ENCODE results near the gene FAM118A. TPM values are rescaled to one million over a fixed set of nuclear protein-coding genes. Genes with fewer than 3 reads are reported as not detected.

Gene FAM118A
- total and polyA plus RNA-seq, 2 of the 8 experiments (the other 6 are each of a cell fraction or from before 2014, with no cell fraction given) = 8.5 to 18.6 TPM

DNA sequence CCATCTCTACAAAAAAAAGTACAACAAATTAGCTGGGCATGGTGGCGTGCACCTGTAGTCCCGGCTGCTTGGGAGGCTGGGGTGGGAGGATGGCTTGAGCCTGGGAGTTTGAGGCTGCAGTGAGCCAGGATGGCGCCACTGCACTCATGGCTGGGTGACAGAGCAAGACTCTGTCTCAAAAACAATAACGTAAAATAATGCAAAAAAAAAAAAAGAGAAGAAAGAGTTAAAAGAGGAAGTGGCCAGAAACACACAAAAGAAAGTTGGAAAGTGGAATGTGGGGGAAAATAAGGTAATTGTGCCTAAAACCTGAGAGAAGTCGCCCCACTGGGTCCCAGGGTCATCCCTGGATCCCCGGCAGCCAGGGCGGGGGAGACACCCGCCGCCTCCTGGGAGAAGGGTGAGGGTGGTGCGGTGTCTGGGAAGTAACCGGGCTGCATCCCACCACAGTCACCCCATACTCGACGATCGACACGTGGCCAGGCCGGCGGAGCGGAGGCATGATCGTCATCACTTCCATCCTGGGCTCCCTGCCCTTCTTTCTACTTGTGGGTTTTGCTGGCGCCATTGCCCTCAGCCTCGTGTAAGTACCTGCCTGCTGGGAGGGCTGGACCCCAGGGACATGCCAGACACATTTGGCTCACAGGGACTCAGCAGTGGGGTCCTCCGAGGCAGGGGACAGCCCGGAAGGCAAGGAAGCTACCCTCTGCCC is 16.8 kb upstream of the FAM118A start:
- H2BK120ac ChIP-seq (replicated peaks; ENCODE audit: low read depth, low read length) = no peak overlapping the region
- H3K36me3 ChIP-seq (ENCODE audit: control insufficient read depth in 2 of 4, insufficient read depth in 4 of 4, low read length in 3 of 4) = no peaks in the 10 kb centered on the region; a peak in 1 of 8 replicates
- POLR2A ChIA-PET (ENCODE audit: partially characterized antibody) = interaction anchor here (0.6 to 1.9 kb wide), 2 partner anchors 16 to 187 kb away, joined by 3 to 4 read pairs; no protein-coding TSS in a partner anchor
- H3K4me2 ChIP-seq (ENCODE audit: insufficient read depth in 1 of 2, low read depth in 2 of 2, low read length in 2 of 2) = no peak overlapping the region
- H4K8ac ChIP-seq (ENCODE audit: extremely low read depth, insufficient read depth, low read length) = no peak overlapping the region; the same call in 1 of the 2 replicates
- peaks cover 5% of the 10 kb centered on the region; the same call in 1 of the 2 replicates for H3K79me1 ChIP-seq (ENCODE audit: low read depth, low read length)
- H3K27ac ChIP-seq (ENCODE audit: low read depth, low read length) = no peak overlapping the region
- no peak overlapping the region for H4K91ac ChIP-seq (replicated peaks; ENCODE audit: insufficient read length, low read length)
- H3K9ac ChIP-seq (replicated peaks in 1 of 4; ENCODE audit: extremely low read depth in 1 of 4, low read depth in 3 of 4, low read length in 3 of 4) = no peak overlapping the region
- peaks cover 0 to 11% of the 10 kb centered on the region in 2 experiments for H4K20me1 ChIP-seq (replicated peaks in 1 of 2; ENCODE audit: control insufficient read depth in 1 of 2, insufficient read depth in 2 of 2, low read length in 2 of 2)
- no peak overlapping the region for H2BK20ac ChIP-seq (ENCODE audit: low read length)
- H3K4me3 ChIP-seq (ENCODE audit: extremely low read depth in 1 of 4, insufficient read depth in 2 of 4, low read depth in 3 of 4, low read length in 4 of 4) = no peak overlapping the region
- no peak overlapping the region for H3K23ac ChIP-seq (ENCODE audit: insufficient read length)
- no peak overlapping the region for H4K5ac ChIP-seq (ENCODE audit: insufficient read length, low read depth, low read length)
- no peak overlapping the region for H2BK15ac ChIP-seq (ENCODE audit: low read length)
- no peak overlapping the region for H3K56ac ChIP-seq (replicated peaks; ENCODE audit: insufficient read length, low read depth, low read length)
- H3K27me3 ChIP-seq (replicated peaks in 1 of 4; ENCODE audit: control insufficient read depth in 3 of 4, extremely low read depth in 1 of 4, insufficient read depth in 3 of 4, low read length in 3 of 4) = no peaks in the 10 kb centered on the region; a peak in 3 of 7 replicates
- H2BK12ac ChIP-seq (ENCODE audit: low read depth, low read length) = peak overlapping the region; percentile 12; the same call in 1 of the 2 replicates
- peaks cover 12% of the 10 kb centered on the region; the same call in 1 of the 2 replicates for H3K23me2 ChIP-seq (ENCODE audit: low read depth, low read length)
- no peak overlapping the region for H3K18ac ChIP-seq (ENCODE audit: extremely low read depth, low read length)
- H3K9me3 ChIP-seq (ENCODE audit: insufficient read depth in 2 of 2, low read depth in 1 of 2, low read length in 1 of 2) = no peaks in the 10 kb centered on the region
- no peak for FAIRE-seq
- H3K4me1 ChIP-seq (replicated peaks in 1 of 4; ENCODE audit: control insufficient read depth in 3 of 4, insufficient read depth in 4 of 4, low read length in 3 of 4) = peaks cover 0 to 9% (median 4%) of the 10 kb centered on the region in 4 experiments; a peak in 4 of 7 replicates
- CTCF ChIA-PET (ENCODE audit: partially characterized antibody) = interaction anchor here (1.1 kb wide), 1 partner anchor 100 kb away, joined by 3 read pairs; no protein-coding TSS in a partner anchor
- WGBS, 2 experiments (ENCODE audit: extremely low coverage in 1 of 2, insufficient coverage in 1 of 2, insufficient read length in 1 of 2, insufficient replicate concordance in 2 of 2, low coverage in 1 of 2, low lambda C conversion rate in 2 of 2, missing lambda C conversion rate in 1 of 2) = 88% methylated on average over 20 of the region's 23 CpGs; no CpG with 5 or more reads in 1 of the 2 experiments
- H3K14ac ChIP-seq (ENCODE audit: insufficient read length) = no peak overlapping the region
- no peak overlapping the region for H3K4ac ChIP-seq (replicated peaks; ENCODE audit: insufficient read length, low read depth, low read length)
- no peak overlapping the region for H2AFZ ChIP-seq (ENCODE audit: low read length)
- no peak overlapping the region for H2AK5ac ChIP-seq (ENCODE audit: low read depth, low read length)
- DNase-seq (ENCODE audit: low read depth in 1 of 2, low spot score in 2 of 2) = no peak
- H3K79me2 ChIP-seq (ENCODE audit: control insufficient read depth in 1 of 2, insufficient read depth in 2 of 2, low read length in 2 of 2) = no peaks in the 10 kb centered on the region
- H2BK5ac ChIP-seq (ENCODE audit: low read depth, low read length) = no peak overlapping the region
- TF ChIP-seq TAF7 (optimal IDR thresholded peaks at IDR 0.05; ENCODE audit: borderline replicate concordance, low read depth, low read length) (no peak), RNF2 (IDR thresholded peaks at IDR 0.05; ENCODE audit: borderline replicate concordance, low read depth, low read length, missing control alignments, poor library complexity, severe bottlenecking) (no peak), CHD2 (IDR thresholded peaks at IDR 0.05; ENCODE audit: low read length) (no peak)
